Psoas muscle (tissue), 8 donors: Measurements from ENCODE around the gene FAM193B. TPM values are rescaled to one million over a fixed set of nuclear protein-coding genes. Genes with fewer than 3 reads are reported as not detected.
"Not testable (repeated sequence)": the region's sequence is repeated elsewhere in the genome, so short reads cannot be mapped to it uniquely, and the experiment has no call there.

Source experiments
- ATAC-seq, 4 donors: fragments of 200-7000 bp; cut with Tn5 transposase; one replicate each; pipeline ENCODE4 v1.9.1; 2020; ENCODE audit warnings: moderate library complexity in 3 of 4, mild to moderate bottlenecking in 2 of 4
- DNase-seq, 2 donors: peaks; one replicate each; pipeline ENCODE4 v3.0.0-alpha.2; 2020
- H3K27ac ChIP-seq: fragments of 200-600 bp; one replicate; pipeline ENCODE4 v1.8.0; 2022
- H3K27me3 ChIP-seq, 3 donors: fragments of 200-600 bp in 1 of 3; one replicate each; pipeline versions ENCODE4 v1.6.1 to v1.8.0; 2013 to 2022; ENCODE audit warnings: low read length in 2 of 3, mild to moderate bottlenecking in 2 of 3, moderate library complexity in 1 of 3; ENCODE audit not compliant: insufficient read depth in 3 of 3
- H3K36me3 ChIP-seq, 2 donors: fragments of 200-600 bp in 1 of 2; one replicate each; pipeline versions ENCODE4 v1.6.1 to v1.8.0; 2013 to 2022; ENCODE audit warnings: low read depth in 1 of 2, mild to moderate bottlenecking in 1 of 2, moderate library complexity in 1 of 2; ENCODE audit not compliant: insufficient read depth in 1 of 2
- H3K4me1 ChIP-seq: fragments of 200-600 bp; one replicate; pipeline ENCODE4 v1.8.0; 2022
- H3K4me3 ChIP-seq: fragments of 200-600 bp; one replicate; pipeline ENCODE4 v1.8.0; 2022; ENCODE audit warnings: mild to moderate bottlenecking
- H3K9me3 ChIP-seq: fragments of 200-600 bp; one replicate; pipeline ENCODE4 v1.8.0; 2022
- WGBS, 3 donors: extraction: QIAGEN DNeasy Blood & Tissue Kit; methylation state at CpG; one replicate each; pipeline versions ENCODE4 v1.1.6 to v1.1.7; 2013; 5-methylcytosine and 5-hydroxymethylcytosine counted together
- intact Hi-C, 2 donors: fragments of 100-400 bp; cut with DNase I; formaldehyde crosslinking; loops; one replicate each; pipeline versions ENCODE4 v1.11.0 to v1.14.2; 2022
- polyA plus RNA-seq, 3 donors: library from polyadenylated mRNA; stranded (reverse); fragments of 200-250 nt; gene quantifications; one replicate each; pipeline ENCODE4 v1.2.3, GENCODE V29; 2013
- total RNA-seq, 4 donors: library from RNA; stranded (reverse); fragmentation: NEBNext Ultra II Directional in 2 of 4; extraction: Animal tissue kit (Norgen Biotek cat#: 25700) in 2 of 4; gene quantifications; one replicate each; pipeline versions ENCODE4 v1.2.1 to v1.2.4, GENCODE V29; 2021 to 2023
- TF ChIP-seq, protein P1 (sequence below): fragments of 200-600 bp; IDR thresholded peaks from one replicate; pipeline ENCODE4 v1.8.0; 2022; ENCODE audit warnings: antibody characterized with exemption
- donor health status: healthy with polysubstance abuse.
- donor health status: DM: no; HTN: no; CAD: no; lungs with moderate emphysema.
- donor health status: Bipolar disorder and iron deficiency.
- donor health status: healthy.
- donor health status: DM: yes; HTN: yes; CAD: no.
- donor health status: DM: no; HTN: no; CAD: no.
- donor health status: DM: no; HTN: no; CAD: no.
- donor health status: DM: yes; HTN: yes; CAD: no.

FAM193B gene
- total and polyA plus RNA-seq, 7 donors: 26.9 to 36.7 (median 28.4) TPM

DNA sequence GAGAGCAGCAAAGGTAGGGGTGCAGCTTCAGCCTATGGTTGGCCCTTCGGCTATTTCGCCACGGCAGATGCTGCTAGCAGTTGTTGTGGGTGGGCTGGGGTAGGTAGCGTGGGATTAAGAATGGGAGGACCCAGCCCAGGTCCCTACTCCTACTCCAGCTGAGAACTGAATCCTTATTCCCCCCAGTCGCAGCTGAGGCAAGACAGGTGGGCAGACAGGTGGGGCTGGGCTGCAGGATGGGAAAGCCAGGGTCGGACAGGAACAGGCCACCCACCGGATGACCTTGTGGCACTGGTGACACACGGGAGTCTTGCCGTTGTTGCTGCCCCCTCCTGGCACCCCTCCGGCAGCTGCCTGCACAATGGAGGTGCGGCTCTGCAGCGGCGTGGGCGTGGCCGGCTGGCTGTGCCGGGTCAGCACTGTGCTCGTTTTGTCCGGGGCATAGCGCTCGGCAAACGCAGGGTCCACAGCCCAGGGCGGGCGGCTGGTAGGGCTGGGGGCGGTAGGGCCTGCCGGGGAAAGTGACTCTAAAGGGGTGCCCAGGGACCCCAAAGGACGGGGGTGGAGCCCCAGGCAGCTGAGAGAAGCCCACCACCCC, 65.1 kb downstream of the FAM193B start:
- Histone ChIP-seq H3K36me3 (peaks cover 0 to 91% of the 10 kb centered on the region in 2 donors), H3K9me3 (no peaks in the 10 kb centered on the region), H3K4me3 (no peak overlapping the region), H3K27me3 (no peaks in the 10 kb centered on the region), H3K27ac (peak overlapping the region; percentile 16), H3K4me1 (peaks cover 39% of the 10 kb centered on the region)
- DNase-seq (no peak), ATAC-seq (no peak)
- intact Hi-C loops: no loop called here
- TF ChIP-seq, protein P1, sequence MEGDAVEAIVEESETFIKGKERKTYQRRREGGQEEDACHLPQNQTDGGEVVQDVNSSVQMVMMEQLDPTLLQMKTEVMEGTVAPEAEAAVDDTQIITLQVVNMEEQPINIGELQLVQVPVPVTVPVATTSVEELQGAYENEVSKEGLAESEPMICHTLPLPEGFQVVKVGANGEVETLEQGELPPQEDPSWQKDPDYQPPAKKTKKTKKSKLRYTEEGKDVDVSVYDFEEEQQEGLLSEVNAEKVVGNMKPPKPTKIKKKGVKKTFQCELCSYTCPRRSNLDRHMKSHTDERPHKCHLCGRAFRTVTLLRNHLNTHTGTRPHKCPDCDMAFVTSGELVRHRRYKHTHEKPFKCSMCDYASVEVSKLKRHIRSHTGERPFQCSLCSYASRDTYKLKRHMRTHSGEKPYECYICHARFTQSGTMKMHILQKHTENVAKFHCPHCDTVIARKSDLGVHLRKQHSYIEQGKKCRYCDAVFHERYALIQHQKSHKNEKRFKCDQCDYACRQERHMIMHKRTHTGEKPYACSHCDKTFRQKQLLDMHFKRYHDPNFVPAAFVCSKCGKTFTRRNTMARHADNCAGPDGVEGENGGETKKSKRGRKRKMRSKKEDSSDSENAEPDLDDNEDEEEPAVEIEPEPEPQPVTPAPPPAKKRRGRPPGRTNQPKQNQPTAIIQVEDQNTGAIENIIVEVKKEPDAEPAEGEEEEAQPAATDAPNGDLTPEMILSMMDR: no peak
- WGBS, 3 donors: 65 to 81% (median 72%) methylated on average over 25 to 26 of the region's 26 CpGs

DNA sequence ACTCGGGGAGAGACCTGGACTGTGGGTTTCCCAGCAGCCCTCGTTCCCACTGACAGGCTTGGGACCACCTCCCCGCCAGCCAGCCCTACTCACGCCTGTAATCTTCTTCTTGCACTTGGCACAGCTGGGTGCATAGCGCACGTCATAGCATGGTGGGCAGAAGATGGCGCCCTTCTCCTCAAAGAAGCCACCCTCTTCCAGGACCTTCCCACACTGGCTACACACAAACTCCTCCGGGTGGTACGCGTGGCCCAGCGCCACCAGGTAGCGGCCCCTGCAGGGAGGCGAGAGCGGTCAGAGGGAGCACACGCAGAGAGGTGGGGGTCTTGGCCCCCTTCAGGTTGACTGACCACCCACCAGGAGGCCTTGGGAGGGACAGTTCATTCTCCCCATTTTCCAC, 66.4 kb downstream of the FAM193B start:
- TF ChIP-seq, protein P1: no peak
- Histone ChIP-seq H3K4me3 (no peak overlapping the region), H3K27me3 (no peaks in the 10 kb centered on the region), H3K4me1 (peaks cover 35% of the 10 kb centered on the region), H3K9me3 (no peaks in the 10 kb centered on the region), H3K36me3 (peaks cover 0 to 91% of the 10 kb centered on the region in 2 donors), H3K27ac (no peak overlapping the region)
- 88 to 92% (median 89%) methylated on average over 15 of the region's 15 CpGs for WGBS, 3 donors
- DNase-seq (no peak), ATAC-seq (no peak)
- intact Hi-C loops: no loop called here

DNA sequence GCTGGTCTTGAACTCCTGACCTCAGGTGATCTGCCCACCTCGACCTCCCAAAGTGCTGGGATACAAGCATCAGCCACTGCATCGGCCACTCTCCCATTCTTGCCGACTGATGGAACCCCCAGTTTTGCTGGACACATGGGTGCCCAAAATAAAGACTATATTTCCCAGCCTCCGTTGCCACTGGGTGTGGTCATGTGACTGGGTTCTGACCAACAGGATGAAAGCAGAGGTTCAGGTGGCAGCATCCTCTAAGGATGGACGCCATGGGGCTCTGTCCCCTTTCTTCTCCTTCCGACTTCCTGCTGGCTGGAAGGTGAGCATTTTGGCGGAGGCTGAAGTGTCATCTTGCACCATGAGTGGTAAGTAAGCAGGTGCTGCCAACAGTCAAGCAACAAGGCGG, 67.2 kb downstream of the FAM193B start:
- TF ChIP-seq, protein P1: no peak
- H3K4me1 ChIP-seq: peaks cover 27% of the 10 kb centered on the region

DNA sequence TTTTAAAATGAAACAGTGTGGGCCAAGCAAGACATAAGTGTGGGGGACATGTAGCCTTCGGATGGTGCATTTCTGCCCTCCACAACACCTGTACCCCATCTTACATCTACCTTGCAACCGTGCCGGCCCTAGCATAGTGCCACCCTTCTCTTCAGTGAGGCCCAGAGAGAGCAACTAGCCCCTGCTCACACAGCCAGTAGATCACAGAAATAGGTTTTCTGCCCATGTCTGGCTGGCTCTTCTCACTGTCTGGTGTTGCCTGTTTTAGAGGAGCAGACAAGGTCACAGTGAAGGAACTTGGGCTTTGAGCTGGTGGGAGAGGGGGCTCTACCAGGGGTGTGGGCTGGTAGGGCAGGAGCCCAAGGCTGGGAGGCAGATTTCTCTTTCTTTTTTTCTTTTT, 68.1 kb downstream of the FAM193B start:
- 91 to 97% (median 97%) methylated on average over 3 of the region's 3 CpGs for WGBS, 3 donors
- no peaks in the 10 kb centered on the region for H3K9me3 ChIP-seq
- H3K4me3 ChIP-seq: no peak overlapping the region
- no peaks in the 10 kb centered on the region for H3K27me3 ChIP-seq
- TF ChIP-seq, protein P1: no peak
- intact Hi-C loops: no loop called here
- no peak overlapping the region for H3K27ac ChIP-seq
- H3K4me1 ChIP-seq: peaks cover 24% of the 10 kb centered on the region
- ATAC-seq: no peak
- no peak for DNase-seq
- H3K36me3 ChIP-seq: peaks cover 0 to 81% of the 10 kb centered on the region in 2 donors

More for the DNA sequence above, 67.2 kb downstream of the FAM193B start:
- H3K27me3 ChIP-seq: no peaks in the 10 kb centered on the region
- peak in 1 of 2 donors; percentile 47 for DNase-seq
- H3K36me3 ChIP-seq: peaks cover 0 to 83% of the 10 kb centered on the region in 2 donors
- no peak overlapping the region for H3K4me3 ChIP-seq
- 82 to 92% (median 83%) methylated on average over 8 of the region's 8 CpGs for WGBS, 3 donors
- H3K9me3 ChIP-seq: no peaks in the 10 kb centered on the region
- intact Hi-C loops: no loop called here
- no peak for ATAC-seq
- H3K27ac ChIP-seq: peak overlapping the region; percentile 10

DNA sequence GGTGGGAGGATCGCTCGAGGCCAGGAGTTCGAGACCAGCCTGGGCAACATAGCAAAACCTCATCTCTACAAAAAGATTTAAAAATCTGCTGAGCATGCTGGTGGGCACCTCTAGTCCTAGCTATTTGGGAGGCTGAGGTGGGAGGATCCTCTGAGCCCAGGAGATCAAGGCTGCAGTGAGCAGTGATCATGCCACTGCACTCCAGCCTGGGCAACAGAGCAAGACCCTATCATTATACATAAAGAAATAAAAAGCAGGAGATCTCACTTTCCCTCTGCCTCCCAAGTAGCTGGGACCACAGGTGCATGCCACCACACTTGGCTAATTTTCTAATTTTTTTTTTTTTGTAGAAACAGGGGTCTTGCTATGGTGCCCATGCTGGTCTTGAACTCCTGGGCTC, 68.6 kb downstream of the FAM193B start:
- ATAC-seq, DNase-seq, intact Hi-C loops, H3K9me3 ChIP-seq, H3K27me3 ChIP-seq, H3K4me3 ChIP-seq: not testable (repeated sequence)
- Histone ChIP-seq H3K4me1 (peaks cover 24% of the 10 kb centered on the region), H3K36me3 (peaks cover 0 to 76% of the 10 kb centered on the region in 2 donors), H3K27ac (peak overlapping the region; percentile 78)
- 94 to 95% (median 94%) methylated on average over 3 of the region's 3 CpGs for WGBS, 3 donors
